Panc1 (cell line): Measurements from ENCODE around the gene RNF11.

Experiments
- CTCF ChIP-seq: fragments of 450-650 bp; IDR thresholded peaks from 2 replicates; pipeline ENCODE4 v1.5.1; 2017; ENCODE audit warnings: mild to moderate bottlenecking
- POLR2AphosphoS5 ChIP-seq: IDR thresholded peaks from 2 replicates; pipeline ENCODE4 v1.6.1; 2012; ENCODE audit warnings: mild to moderate bottlenecking, low read depth, low read length, moderate library complexity
- REST ChIP-seq, 2 experiments: IDR thresholded peaks; 2 replicates each; pipeline ENCODE4 v1.6.1; 2011 to 2012; ENCODE audit warnings: low read depth in 2 of 2, control low read depth in 1 of 2, low read length in 1 of 2, mild to moderate bottlenecking in 1 of 2, moderate library complexity in 1 of 2; ENCODE audit not compliant: insufficient read depth in 1 of 2
- TCF7L2 ChIP-seq: IDR thresholded peaks from 2 replicates; pipeline ENCODE4 v1.6.1; 2011; ENCODE audit warnings: mild to moderate bottlenecking, low read depth, low read length, inconsistent platforms

- TF ChIP-seq CTCF (no peak), REST (IDR thresholded peaks at IDR 0.05; ENCODE audit: insufficient read depth in 1 of 2, low read depth in 2 of 2, low read length in 1 of 2) (no peak), POLR2AphosphoS5 (no peak), TCF7L2 (no peak)
Observed at GRCh38 chr1:51310871-51311613, 75.0 kb downstream of the RNF11 start.
